Measurements from ENCODE around the gene GRIN2C.
"Not testable (repeated sequence)": the region's sequence is repeated elsewhere in the genome, so short reads cannot be mapped to it uniquely, and the experiment has no call there.

The GRIN2C gene

GRCh38 chr17:74878658-74879057 is 19.0 kb upstream of the GRIN2C start:
- no peak for DNase-seq

DNA sequence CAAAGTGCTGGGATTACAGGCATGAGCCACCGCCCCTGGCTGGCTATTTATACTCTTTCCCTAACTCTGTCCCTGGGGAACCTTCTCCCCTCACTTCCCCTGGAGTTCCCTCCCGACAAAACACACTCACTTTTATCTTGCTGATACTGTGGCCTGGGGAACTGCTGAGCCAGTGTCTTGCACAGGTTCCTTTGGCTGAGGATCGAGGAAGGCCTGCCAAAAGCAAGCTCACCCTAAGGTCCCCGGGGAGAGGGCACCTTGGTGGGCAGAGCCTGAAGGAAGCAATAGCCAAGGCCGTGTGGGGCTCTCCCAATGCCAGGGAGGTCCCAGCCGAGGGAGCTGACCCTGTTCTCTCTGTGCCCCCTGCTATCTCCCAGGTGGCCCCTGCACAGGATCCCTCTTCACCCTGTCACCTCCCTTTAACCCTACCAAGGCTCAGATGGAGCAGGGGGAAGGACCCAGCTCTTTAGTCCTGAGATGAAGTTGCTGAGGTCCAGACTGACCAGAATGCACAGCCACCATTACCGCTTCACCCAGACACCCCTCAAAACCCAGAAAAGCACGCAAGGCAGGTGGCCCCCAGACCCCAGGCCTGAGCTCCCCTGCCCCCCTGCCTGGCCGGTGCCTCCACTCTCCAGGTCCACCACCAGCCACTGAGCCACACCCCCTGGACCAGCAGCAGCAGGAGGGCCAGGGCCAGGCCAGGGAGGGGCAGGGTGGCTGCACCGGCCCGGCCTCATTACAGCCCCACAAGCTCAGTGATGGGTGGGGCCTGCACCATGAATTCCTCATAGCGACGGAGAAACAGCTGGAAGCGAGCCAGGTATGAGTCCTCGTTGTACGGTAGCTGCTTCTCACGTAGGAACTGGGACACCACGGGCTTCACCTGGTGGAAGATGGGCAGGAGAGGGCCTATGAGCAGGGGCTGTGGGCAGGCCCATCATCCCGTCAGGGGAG is 18.2 kb upstream of the GRIN2C start:
- DNase-seq: no peak

DNA sequence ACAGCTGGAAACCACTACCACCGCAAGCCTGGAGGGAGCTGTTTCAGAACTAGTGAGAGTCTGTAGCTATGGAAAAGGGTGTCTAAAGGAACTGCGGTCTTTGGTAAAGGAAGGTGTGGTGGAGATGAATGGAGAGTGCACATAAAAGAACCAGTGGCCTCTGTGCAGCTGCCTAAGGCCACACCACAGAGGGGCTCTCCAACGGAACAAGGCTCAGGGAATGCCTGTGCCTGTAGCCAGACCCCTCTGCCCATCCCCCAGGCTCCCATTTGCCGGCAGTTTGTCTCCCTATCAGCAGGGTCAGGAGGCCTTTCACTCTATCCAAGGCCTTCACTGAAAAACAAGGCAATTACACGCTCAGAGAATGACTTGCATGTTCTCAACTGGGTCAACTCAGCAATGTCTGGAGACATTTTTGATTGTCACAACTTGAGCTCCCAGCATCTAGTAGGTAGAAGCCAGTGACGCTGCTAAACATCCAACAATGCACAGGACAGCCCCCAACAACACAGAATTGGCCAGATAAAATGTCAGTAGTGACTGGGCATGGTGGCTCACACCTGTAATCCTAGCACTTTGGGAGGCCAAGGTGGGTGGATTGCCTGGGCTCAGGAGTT is 16.4 kb upstream of the GRIN2C start:
- DNase-seq: no peak

DNA sequence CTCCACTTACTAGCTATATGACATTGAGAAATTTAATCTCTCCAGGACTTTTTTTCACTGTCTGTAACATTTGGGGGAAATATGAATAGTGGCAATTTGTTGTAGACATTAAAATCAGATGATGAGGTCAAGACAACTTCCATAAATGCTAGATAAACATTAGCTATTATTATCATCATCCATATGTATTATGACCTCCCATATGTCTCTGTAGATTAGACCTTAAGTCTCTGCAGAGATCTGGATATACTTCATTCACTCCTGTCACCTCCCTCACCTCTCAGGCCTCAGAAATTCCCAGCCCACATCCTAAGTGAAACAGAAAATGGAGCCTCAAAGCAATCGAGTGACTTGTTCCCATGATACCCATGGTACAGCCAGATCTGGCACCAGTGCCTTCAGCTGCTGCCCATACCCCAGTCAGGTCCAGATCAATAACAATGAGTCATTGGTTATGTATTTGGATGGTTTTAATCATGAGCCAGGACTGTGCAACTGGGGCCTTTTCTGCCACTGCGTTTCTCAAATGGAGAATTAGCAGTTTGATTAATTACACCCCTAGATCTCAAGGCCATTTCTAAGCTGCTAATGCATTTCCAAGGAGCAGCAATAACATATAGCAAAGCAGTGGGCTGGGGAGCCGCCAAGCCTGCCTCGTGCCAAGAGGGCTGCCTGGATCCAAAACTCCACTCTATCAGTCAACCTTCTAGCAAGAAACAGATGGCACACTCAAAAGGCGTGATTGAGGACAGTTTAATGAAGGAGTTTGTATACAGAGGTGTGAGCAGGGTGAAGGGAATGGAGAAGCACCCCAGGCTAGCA is 15.7 kb upstream of the GRIN2C start:
- no peak for DNase-seq

DNA sequence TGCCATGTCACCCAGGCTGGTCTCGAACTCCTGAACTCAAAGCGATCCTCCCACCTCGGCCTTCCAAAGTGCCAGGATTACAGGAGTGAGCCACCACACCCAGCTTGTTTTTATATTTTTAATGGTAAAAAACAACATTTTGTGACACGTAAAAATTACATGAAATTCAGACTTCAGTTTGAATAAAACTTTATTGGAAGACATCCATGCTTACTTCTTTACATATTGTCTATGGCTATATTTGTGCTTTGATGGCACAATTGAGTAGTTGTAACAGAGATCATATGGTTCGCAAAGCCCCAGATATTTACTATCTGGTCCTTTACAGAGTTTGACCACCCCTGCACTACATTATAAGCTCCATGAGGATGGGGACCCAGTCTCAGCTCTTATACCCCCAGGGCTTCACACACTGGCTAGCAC is 14.9 kb upstream of the GRIN2C start:
- no peak for DNase-seq

GRCh38 chr17:74873874-74874614 is 14.4 kb upstream of the GRIN2C start:
- no peak for DNase-seq

DNA sequence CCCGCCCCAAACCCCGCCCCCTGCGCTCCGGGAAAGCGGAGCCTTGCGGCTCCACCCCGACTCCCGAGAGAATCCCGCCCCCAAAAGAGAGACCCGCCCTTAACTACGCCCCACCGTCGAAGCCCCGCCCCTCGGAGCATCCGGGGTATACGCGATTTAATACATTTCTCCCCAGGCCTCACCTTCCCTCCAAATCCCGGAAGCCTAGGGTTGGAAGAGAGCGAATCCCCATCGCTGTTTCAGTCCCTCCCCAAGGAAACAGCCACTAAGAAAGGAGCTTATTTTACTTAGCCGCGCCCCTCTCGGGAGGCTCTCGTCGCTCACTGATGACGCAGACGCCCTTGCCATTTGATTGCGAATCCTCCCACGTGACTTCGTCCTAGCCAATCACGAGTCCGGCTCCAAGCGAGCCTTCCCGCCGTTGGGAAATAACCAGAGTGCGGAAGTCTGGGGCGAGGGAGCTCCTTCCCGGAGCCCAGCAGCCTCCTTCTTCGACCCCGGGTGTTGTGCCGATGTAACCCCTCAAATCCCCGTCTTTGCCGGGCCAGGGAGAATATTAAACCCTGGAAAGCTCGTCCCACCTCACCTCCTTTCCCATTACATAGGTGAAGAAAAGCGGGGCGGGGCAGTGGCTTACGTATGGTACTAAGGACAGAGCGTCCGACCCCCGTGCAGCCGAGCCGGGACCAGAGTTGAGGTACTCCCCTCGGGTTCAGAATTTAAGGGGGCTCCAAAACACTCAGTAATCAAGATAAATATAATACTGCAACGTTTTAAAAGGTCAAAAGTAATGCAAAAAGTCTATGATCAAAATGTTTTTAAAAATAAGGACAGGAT is 13.6 kb upstream of the GRIN2C start:
- peak; percentile 99 for DNase-seq

DNA sequence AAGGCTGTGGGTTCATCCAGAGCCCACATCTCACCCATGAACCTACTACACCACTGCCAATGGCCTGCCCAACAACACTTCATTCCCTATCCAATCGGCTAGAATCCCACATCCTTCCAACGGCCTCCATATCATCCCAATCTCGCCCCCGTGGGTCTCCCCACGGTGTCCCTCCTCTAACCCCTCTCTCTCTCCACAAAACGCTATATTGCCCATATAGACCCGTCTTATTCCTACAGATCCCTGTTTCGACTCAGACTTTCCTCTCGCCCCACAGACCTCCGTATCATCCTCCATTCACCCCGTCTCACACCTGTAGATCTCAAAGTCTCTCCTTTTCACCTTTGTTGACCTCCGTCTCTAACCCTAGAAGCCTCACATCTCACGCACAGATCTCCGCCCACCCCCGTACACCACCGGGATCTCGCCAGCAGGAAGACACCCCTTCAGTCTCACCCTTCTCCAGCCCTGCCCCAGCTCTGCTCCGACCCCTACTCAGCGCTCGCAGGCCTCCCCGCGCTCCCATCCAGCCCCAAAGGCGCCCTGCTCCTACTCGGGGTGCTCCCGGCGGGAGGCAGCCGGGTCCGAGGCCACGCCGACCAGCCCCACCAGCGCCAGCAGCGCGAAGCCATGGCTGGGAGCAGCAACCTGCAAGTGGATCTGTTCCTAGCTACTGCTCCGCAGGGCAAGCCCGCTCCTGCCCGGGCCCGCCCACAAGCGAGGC is 12.8 kb upstream of the GRIN2C start, which contains the start of gene FDXR:
FDXR (minus strand) TSS at position 682 of the 724 bp plus-strand sequence; CDS start at position 632, 50 bp downstream.
- no peak for DNase-seq

DNA sequence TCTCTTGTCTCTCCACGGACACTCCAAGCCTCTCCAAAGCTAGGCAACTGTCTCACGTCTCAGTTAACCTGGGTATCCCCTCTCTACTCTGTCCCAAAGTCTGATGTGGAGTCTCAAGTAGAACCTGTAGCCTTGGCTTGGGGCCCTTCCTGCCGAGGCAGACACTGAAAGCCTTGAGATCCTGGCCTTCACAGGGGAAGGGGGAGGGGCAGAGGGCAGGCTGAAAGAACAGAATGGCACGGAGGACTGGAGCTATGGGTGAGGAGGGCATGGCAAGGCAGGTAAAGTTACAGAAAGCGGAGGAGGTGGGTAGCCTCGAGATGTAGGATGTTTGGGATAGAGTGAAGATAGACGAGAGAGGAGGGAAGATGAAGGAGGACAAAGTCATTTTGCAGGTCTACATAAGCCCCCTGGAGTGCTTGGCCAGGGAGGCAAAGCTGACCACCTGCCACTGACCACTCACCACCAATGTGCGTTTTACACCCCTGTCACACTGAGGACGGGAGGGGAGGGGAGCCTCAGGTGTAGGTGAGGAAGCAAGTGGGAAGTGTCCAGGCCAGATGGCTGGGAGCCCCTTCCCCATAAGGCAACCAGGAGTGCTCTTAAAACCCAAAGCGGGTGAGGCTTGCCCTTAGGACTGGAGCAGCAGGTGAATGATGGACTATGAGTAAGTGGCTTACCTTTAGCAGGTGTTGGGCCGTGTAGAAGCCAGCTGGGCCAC is 11.8 kb upstream of the GRIN2C start:
- no peak for DNase-seq

GRCh38 chr17:74870512-74870911 is 10.8 kb upstream of the GRIN2C start:
- DNase-seq: no peak

DNA sequence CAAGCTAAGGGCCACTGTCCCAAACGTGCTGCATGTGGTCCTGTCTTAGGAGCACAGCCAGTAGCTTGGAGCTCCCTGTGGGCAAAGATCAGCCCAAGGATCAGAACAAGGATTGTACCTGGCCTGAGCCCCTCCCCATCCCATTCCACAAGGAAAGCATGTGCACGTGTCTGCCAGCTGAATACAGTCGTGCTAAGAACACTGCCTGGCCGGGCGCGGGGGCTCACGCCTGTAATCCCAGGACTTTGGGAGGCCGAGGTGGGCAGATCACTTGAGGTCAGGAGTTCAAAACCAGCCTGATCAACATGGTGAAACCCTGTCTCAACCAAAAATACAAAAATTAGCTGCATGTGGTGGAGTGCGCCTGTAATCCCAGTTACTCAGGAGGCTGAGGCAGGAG is 10.3 kb upstream of the GRIN2C start:
- DNase-seq: not testable (repeated sequence)

GRCh38 chr17:74868908-74869255 is 9.2 kb upstream of the GRIN2C start:
- DNase-seq: no peak

GRCh38 chr17:74868251-74868907 is 8.7 kb upstream of the GRIN2C start:
- no peak for DNase-seq

DNA sequence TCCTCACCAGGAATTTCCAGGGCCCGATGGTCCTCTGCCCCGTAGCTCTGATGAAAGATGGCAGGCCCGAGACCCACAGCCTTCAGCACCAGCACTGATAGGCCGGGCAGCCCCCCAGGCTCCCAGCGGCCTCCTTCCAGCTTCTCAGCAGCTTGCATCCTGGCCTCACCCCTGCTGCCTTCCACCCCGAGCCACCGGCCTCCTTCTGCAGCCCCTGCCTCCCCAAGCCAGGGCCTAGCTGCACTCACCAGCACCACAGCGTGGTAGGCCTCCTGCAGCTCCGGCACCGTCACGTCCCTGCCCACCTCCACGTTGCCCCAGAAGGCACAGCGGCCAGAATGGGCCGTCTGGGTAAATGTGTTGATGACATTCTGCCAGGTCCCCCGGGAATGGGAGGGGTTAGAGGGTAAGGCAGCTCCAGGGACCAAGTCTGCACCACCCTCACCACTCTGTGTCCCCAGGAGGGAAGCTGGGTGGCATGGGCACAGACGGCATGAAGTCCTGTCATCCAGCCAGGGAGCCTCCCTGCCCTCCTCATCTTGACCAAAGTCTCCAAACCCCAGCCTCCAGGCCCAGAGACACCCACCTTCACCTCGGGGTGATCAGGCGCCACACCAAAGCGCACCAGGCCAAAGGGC is 6.6 kb upstream of the GRIN2C start:
- no peak for DNase-seq

DNA sequence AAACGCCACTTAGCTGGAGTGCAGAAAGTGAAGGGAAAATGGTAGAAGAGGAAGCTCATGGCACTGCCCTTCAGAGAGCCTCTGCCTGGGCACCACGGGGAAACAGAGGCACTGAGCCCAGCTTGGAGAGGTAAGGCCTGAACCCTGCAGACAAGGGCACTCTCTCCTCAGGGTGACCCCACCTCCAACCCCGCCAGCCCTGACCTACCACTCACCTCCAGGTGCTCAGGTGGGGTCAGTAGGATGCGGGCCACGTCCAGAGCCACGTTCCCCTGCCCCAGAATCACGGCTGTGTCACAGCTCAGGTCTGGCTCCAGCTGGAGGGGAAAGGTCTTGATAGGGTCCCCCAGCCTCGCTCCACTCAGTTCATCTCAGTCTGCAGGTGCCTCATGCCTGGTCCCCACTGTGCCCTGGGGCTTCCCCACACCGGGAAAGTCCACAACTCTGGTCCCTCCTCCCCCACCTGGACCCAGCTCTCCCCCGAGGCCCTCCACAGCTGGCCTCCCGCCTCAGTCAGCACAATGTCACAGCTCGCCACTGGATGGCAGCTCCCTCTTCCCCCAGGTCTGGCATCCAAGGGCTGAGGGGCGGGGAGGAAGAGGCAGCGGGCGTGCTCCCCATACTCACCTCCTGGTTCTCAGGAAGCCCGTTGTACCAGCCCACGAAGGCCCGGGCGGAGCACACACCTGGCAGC is 6.0 kb upstream of the GRIN2C start:
- DNase-seq: no peak

DNA sequence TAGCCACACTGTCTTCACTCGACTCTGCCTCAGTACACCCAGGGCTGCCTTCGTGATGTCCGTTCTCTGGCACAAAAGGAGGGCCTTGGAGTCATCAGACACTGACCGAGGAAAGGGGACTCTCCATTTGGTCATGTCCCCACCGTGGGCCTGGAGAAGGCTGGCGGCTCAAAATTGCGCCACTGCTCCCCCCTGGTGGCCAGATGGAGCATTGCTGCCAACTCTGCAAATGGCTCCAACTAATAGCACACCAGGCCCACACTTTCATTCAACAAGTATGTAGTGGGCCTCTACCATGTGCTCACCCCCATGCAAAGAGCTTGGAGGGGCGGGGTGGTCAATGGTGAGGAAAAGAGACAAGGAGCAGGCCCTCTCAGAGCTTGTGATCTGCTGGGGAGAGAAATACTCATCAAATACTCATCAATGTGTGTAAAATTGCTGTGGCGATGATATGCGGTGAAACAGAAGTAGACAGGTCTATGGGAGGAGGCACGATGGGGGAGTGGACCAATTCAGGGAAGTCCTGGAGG is 5.2 kb upstream of the GRIN2C start:
- peak; percentile 91 for DNase-seq

GRCh38 chr17:74864297-74864865 is 4.7 kb upstream of the GRIN2C start:
- no peak for DNase-seq
